HepG2 (cell line): ENCODE measurements around the gene STN1. TPM values are rescaled to one million over a fixed set of nuclear protein-coding genes. Genes with fewer than 3 reads are reported as not detected.

Experiments used
- ARNT ChIP-seq: fragments of 450-650 bp; IDR thresholded peaks from 2 replicates; pipeline ENCODE4 v1.6.1; 2017
- ATF7-NPFF ChIP-seq: sonication (generic); formaldehyde crosslinking; IDR thresholded peaks from 2 replicates; pipeline ENCODE4 v1.8.1; 2023; ENCODE audit warnings: mild to moderate bottlenecking, low read depth, missing genetic modification reagents, moderate library complexity
- ATRX ChIP-seq: sonication (generic); formaldehyde crosslinking; IDR thresholded peaks from 2 replicates; pipeline ENCODE4 v1.4.0; 2020; ENCODE audit warnings: missing genetic modification reagents, borderline replicate concordance
- CHCHD3 ChIP-seq: sonication (generic); formaldehyde crosslinking; IDR thresholded peaks from 2 replicates; pipeline ENCODE4 v1.8.0; 2022; ENCODE audit warnings: mild to moderate bottlenecking, missing genetic modification reagents, moderate library complexity
- HOXA5 ChIP-seq: sonication (generic); formaldehyde crosslinking; IDR thresholded peaks from 2 replicates; pipeline ENCODE4 v1.4.0; 2020; ENCODE audit warnings: missing genetic modification reagents
- KAT7 ChIP-seq: IDR thresholded peaks from 2 replicates; pipeline ENCODE4 v1.6.1; 2018; ENCODE audit warnings: borderline replicate concordance, missing compliant biosample characterization
- KDM5B ChIP-seq: sonication (generic); formaldehyde crosslinking; IDR thresholded peaks from 2 replicates; pipeline ENCODE4 v1.4.0; 2020; ENCODE audit warnings: missing genetic modification reagents, mild to moderate bottlenecking, borderline replicate concordance
- KLF16 ChIP-seq, 2 experiments: sonication (generic) in 1 of 2; formaldehyde crosslinking in 1 of 2; IDR thresholded peaks; 2 replicates each; pipeline versions ENCODE4 v1.6.1 to v1.8.0; 2016 to 2023; ENCODE audit warnings: missing genetic modification reagents in 2 of 2, missing compliant biosample characterization in 1 of 2
- PHF8 ChIP-seq: sonication (generic); formaldehyde crosslinking; IDR thresholded peaks from 2 replicates; pipeline ENCODE4 v1.5.0; 2020; ENCODE audit warnings: missing genetic modification reagents
- SKI ChIP-seq: fragments of 450-650 bp; IDR thresholded peaks from one replicate; pipeline ENCODE4 v1.6.1; 2018; ENCODE audit warnings: mild to moderate bottlenecking; ENCODE audit not compliant: partially characterized antibody
- SNAPC2 ChIP-seq: sonication (generic); formaldehyde crosslinking; IDR thresholded peaks from 2 replicates; pipeline ENCODE4 v1.8.1; 2022; ENCODE audit warnings: mild to moderate bottlenecking, missing genetic modification reagents
- U2AF2 ChIP-seq: fragments of 200-400 bp; formaldehyde crosslinking; IDR thresholded peaks from 2 replicates; pipeline ENCODE4 v1.6.1; 2017; ENCODE audit warnings: low read depth, mild to moderate bottlenecking, low read length
- ZNF350 ChIP-seq: sonication (generic); formaldehyde crosslinking; IDR thresholded peaks from 2 replicates; pipeline ENCODE4 v1.4.0; 2020; ENCODE audit warnings: mild to moderate bottlenecking, low read depth, missing genetic modification reagents, borderline replicate concordance
- ZNF672 ChIP-seq: sonication (generic); formaldehyde crosslinking; IDR thresholded peaks from 2 replicates; pipeline ENCODE4 v1.8.1; 2022; ENCODE audit warnings: missing genetic modification reagents
- ZNF879 ChIP-seq: sonication (generic); formaldehyde crosslinking; IDR thresholded peaks from 2 replicates; pipeline ENCODE4 v1.8.1; 2023; ENCODE audit warnings: missing genetic modification reagents
- polyA plus RNA-seq, 8 experiments: library from polyadenylated mRNA; depleted of rRNA in 3 of 8; stranded (reverse) in 7 of 8; unstranded in 1 of 8; fragments of >200 nt; fragmentation: Illumina TruSeq in 4 of 8; extraction: Trizol in 4 of 8; gene quantifications; 2 replicates each; pipeline versions ENCODE4 v1.2.1 to v1.2.3, GENCODE V29; 2011 to 2016; ENCODE audit warnings: low read depth in 4 of 8, missing spikeins in 1 of 8, mixed read lengths in 1 of 8; ENCODE audit not compliant: insufficient read depth in 1 of 8
- total RNA-seq, 5 experiments: library from RNA; depleted of rRNA; stranded (reverse); fragments of >200 nt; fragmentation: Illumina TruSeq; extraction: Trizol; gene quantifications; 2 replicates each; pipeline ENCODE4 v1.2.3, GENCODE V29; 2016; ENCODE audit warnings: low read depth in 1 of 5
- TF ChIP-seq, protein P1 (sequence below): sonication (generic); formaldehyde crosslinking; IDR thresholded peaks from 2 replicates; pipeline ENCODE4 v1.4.0; 2020; ENCODE audit warnings: missing genetic modification reagents
- TF ChIP-seq, protein P2 (sequence below): IDR thresholded peaks from 2 replicates; pipeline ENCODE4 v1.6.1; 2016; ENCODE audit warnings: mild to moderate bottlenecking
- TF ChIP-seq, protein P3 (sequence below): IDR thresholded peaks from 2 replicates; pipeline ENCODE4 v1.6.1; 2016
- TF ChIP-seq, protein P4 (sequence below): sonication (generic); formaldehyde crosslinking; IDR thresholded peaks from 2 replicates; pipeline ENCODE4 v1.4.0; 2020; ENCODE audit warnings: missing genetic modification reagents
- TF ChIP-seq, protein P5 (sequence below): sonication (generic); formaldehyde crosslinking; IDR thresholded peaks from 2 replicates; pipeline ENCODE4 v1.5.0; 2020; ENCODE audit warnings: missing genetic modification reagents, mild to moderate bottlenecking, borderline replicate concordance
- TF ChIP-seq, protein P6 (sequence below): sonication (generic); formaldehyde crosslinking; IDR thresholded peaks from 2 replicates; pipeline ENCODE4 v1.4.0; 2020; ENCODE audit warnings: missing genetic modification reagents

The STN1 gene
- total and polyA plus RNA-seq, 2 of the 13 experiments (the other 11 are each of a cell fraction or from before 2014, with no cell fraction given): 17.6 to 22.7 TPM

DNA sequence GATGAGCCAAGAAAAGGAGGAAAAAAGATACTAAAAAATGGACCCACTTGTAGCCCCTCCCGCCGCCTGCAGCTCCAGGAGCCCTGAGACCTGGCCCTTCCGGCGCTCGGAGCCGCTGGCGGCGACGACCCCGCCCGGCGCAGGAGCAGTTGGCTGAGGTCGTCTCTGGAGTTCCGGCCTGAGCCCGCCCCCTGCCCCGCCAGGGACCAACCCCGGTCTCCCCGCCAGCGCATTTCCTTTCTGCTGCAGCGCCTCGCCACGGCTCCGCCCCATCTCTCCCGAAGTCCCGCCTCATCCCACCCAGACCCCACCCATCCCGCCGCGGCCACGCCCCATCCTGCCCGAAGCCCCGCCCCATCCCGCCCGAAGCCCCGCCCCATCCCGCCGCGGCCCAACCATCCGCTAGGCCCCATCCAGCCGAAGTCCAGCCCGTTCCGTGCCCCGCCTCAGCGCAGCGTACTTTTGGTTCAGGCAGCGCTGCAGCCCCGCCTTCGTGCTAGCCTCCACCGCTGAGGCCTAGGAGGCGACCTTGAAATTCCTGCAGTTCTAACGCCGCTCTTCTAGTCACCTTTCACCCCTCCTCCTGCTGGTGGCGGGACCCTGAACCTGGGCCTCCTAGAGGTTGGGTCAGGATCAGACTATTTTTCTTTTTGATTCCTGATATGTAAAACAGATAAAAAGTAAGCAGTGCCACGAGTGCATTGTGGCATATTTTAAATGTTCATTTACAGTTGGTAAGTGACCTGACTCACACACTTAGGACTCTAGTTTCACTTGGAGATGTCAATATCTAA is at the start of gene STN1 (continued):
- TF ChIP-seq, protein P1, sequence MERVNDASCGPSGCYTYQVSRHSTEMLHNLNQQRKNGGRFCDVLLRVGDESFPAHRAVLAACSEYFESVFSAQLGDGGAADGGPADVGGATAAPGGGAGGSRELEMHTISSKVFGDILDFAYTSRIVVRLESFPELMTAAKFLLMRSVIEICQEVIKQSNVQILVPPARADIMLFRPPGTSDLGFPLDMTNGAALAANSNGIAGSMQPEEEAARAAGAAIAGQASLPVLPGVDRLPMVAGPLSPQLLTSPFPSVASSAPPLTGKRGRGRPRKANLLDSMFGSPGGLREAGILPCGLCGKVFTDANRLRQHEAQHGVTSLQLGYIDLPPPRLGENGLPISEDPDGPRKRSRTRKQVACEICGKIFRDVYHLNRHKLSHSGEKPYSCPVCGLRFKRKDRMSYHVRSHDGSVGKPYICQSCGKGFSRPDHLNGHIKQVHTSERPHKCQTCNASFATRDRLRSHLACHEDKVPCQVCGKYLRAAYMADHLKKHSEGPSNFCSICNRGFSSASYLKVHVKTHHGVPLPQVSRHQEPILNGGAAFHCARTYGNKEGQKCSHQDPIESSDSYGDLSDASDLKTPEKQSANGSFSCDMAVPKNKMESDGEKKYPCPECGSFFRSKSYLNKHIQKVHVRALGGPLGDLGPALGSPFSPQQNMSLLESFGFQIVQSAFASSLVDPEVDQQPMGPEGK: peak; percentile 59
- TF ChIP-seq ZNF672 (no peak), SNAPC2 (peak; percentile 39; the same call in 1 of the 2 replicates), U2AF2 (no peak), ATF7-NPFF (CRISPR knock-in tag) (0 out of 2 replicates have a peak, but pooled peaks have one; percentile 41), KLF16 (CRISPR knock-in tag; IDR thresholded peaks at IDR 0.05) (peak in 1 of 2 experiments; percentile 45; a peak in 1 of 4 replicates), ZNF350 (peak; percentile 42; the same call in 1 of the 2 replicates), PHF8 (CRISPR knock-in tag) (peak; percentile 13), KAT7 (CRISPR knock-in tag) (no peak), KDM5B (CRISPR knock-in tag) (peak; percentile 85; the same call in 1 of the 2 replicates), SKI (peak; percentile 76), CHCHD3 (CRISPR knock-in tag) (no peak), ARNT (no peak), ATRX (CRISPR knock-in tag) (no peak), HOXA5 (CRISPR knock-in tag) (peak; percentile 55; the same call in 1 of the 2 replicates), ZNF879 (CRISPR knock-in tag) (no peak)
- TF ChIP-seq, protein P2, sequence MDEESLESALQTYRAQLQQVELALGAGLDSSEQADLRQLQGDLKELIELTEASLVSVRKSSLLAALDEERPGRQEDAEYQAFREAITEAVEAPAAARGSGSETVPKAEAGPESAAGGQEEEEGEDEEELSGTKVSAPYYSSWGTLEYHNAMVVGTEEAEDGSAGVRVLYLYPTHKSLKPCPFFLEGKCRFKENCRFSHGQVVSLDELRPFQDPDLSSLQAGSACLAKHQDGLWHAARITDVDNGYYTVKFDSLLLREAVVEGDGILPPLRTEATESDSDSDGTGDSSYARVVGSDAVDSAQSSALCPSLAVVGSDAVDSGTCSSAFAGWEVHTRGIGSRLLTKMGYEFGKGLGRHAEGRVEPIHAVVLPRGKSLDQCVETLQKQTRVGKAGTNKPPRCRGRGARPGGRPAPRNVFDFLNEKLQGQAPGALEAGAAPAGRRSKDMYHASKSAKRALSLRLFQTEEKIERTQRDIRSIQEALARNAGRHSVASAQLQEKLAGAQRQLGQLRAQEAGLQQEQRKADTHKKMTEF (CRISPR knock-in tag): peak; percentile 74
- TF ChIP-seq, protein P3, sequence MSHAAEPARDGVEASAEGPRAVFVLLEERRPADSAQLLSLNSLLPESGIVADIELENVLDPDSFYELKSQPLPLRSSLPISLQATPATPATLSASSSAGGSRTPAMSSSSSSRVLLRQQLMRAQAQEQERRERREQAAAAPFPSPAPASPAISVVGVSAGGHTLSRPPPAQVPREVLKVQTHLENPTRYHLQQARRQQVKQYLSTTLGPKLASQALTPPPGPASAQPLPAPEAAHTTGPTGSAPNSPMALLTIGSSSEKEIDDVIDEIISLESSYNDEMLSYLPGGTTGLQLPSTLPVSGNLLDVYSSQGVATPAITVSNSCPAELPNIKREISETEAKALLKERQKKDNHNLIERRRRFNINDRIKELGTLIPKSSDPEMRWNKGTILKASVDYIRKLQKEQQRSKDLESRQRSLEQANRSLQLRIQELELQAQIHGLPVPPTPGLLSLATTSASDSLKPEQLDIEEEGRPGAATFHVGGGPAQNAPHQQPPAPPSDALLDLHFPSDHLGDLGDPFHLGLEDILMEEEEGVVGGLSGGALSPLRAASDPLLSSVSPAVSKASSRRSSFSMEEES: no peak
- TF ChIP-seq, protein P4, sequence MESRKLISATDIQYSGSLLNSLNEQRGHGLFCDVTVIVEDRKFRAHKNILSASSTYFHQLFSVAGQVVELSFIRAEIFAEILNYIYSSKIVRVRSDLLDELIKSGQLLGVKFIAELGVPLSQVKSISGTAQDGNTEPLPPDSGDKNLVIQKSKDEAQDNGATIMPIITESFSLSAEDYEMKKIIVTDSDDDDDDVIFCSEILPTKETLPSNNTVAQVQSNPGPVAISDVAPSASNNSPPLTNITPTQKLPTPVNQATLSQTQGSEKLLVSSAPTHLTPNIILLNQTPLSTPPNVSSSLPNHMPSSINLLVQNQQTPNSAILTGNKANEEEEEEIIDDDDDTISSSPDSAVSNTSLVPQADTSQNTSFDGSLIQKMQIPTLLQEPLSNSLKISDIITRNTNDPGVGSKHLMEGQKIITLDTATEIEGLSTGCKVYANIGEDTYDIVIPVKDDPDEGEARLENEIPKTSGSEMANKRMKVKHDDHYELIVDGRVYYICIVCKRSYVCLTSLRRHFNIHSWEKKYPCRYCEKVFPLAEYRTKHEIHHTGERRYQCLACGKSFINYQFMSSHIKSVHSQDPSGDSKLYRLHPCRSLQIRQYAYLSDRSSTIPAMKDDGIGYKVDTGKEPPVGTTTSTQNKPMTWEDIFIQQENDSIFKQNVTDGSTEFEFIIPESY (CRISPR knock-in tag): no peak; the same call in 1 of the 2 replicates
- TF ChIP-seq, protein P5, sequence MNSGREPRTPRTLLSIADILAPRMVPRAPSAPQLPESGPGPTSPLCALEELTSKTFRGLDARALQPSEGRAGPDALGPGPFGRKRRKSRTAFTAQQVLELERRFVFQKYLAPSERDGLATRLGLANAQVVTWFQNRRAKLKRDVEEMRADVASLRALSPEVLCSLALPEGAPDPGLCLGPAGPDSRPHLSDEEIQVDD: no peak
- TF ChIP-seq, protein P6, sequence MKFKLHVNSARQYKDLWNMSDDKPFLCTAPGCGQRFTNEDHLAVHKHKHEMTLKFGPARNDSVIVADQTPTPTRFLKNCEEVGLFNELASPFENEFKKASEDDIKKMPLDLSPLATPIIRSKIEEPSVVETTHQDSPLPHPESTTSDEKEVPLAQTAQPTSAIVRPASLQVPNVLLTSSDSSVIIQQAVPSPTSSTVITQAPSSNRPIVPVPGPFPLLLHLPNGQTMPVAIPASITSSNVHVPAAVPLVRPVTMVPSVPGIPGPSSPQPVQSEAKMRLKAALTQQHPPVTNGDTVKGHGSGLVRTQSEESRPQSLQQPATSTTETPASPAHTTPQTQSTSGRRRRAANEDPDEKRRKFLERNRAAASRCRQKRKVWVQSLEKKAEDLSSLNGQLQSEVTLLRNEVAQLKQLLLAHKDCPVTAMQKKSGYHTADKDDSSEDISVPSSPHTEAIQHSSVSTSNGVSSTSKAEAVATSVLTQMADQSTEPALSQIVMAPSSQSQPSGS (CRISPR knock-in tag): peak; percentile 38; the same call in 1 of the 2 replicates
